Gastroesophageal sphincter (tissue), 4 donors: ENCODE results near the gene ODC1. TPM values are rescaled to one million over a fixed set of nuclear protein-coding genes. Genes with fewer than 3 reads are reported as not detected.
A peak's percentile ranks its signal among the peaks of the same experiment; 100 is the strongest.

ENCODE experiments used
- ATAC-seq: fragments of 150-250 bp; one replicate; pipeline ENCODE4 v1.9.1; 2016; ENCODE audit warnings: mild to moderate bottlenecking, moderate library complexity
- H3K27ac ChIP-seq, 4 donors: fragments of 200-600 bp; sonication (generic) in 3 of 4; 1 replicate in 3 of 4; 2 replicates in 1 of 4; pipeline ENCODE4 v1.5.1; 2016 to 2019
- H3K27me3 ChIP-seq: fragments of 200-600 bp; sonication (generic); one replicate; pipeline ENCODE4 v1.5.1; 2019
- H3K36me3 ChIP-seq, 2 donors: fragments of 200-600 bp; sonication (generic); one replicate each; pipeline ENCODE4 v1.5.1; 2019; ENCODE audit warnings: control low read depth in 1 of 2
- H3K4me1 ChIP-seq, 3 donors: fragments of 200-600 bp; sonication (generic); 1 replicate in 2 of 3; 2 replicates in 1 of 3; pipeline ENCODE4 v1.5.1; 2016 to 2019; ENCODE audit warnings: control low read depth in 2 of 3
- H3K4me3 ChIP-seq, 2 donors: fragments of 200-600 bp; sonication (generic); one replicate each; pipeline ENCODE4 v1.5.1; 2019; ENCODE audit warnings: mild to moderate bottlenecking in 1 of 2, moderate library complexity in 1 of 2
- H3K9me3 ChIP-seq, 3 donors: fragments of 200-600 bp; sonication (generic); one replicate each; pipeline ENCODE4 v1.5.1; 2017 to 2019; ENCODE audit warnings: control low read depth in 2 of 3
- CTCF ChIP-seq, 4 experiments: fragments of 200-600 bp in 2 of 4; fragments of 450-650 bp in 2 of 4; sonication (generic) in 1 of 4; IDR thresholded peaks; one replicate each; pipeline ENCODE4 v1.5.1; 2017 to 2019; ENCODE audit warnings: antibody characterized with exemption in 4 of 4, mild to moderate bottlenecking in 2 of 4, moderate library complexity in 2 of 4
- EP300 ChIP-seq: sonication (generic); formaldehyde crosslinking; IDR thresholded peaks from one replicate; pipeline ENCODE4 v1.6.1; 2017; ENCODE audit warnings: antibody characterized with exemption, mild to moderate bottlenecking
- POLR2A ChIP-seq, 2 donors: fragments of 450-650 bp; IDR thresholded peaks; one replicate each; pipeline ENCODE4 v1.6.1; 2017; ENCODE audit warnings: antibody characterized with exemption in 2 of 2, mild to moderate bottlenecking in 2 of 2, moderate library complexity in 1 of 2
- POLR2AphosphoS5 ChIP-seq: sonication (generic); formaldehyde crosslinking; IDR thresholded peaks from one replicate; pipeline ENCODE4 v1.6.1; 2017; ENCODE audit warnings: antibody characterized with exemption
- WGBS, 2 donors: methylation state at CpG; one replicate each; pipeline ENCODE4 v1.1.5; 2018; ENCODE audit warnings: low coverage in 1 of 2; 5-methylcytosine and 5-hydroxymethylcytosine counted together
- total RNA-seq, 4 donors: library from RNA; depleted of rRNA; stranded (reverse); fragments of >200 nt; gene quantifications; one replicate each; pipeline ENCODE4 v1.1.0, GENCODE V29; 2016

ODC1 gene
- total RNA-seq, 4 donors from 2014 or later: 105 to 199 (median 137) TPM

GRCh38 chr2:10453905-10454298, 5.8 kb upstream of the ODC1 start:
- no peak for TF ChIP-seq POLR2AphosphoS5
- no peak for TF ChIP-seq EP300
- no peak for TF ChIP-seq POLR2A (IDR thresholded peaks at IDR 0.05)
- TF ChIP-seq CTCF (IDR thresholded peaks at IDR 0.05): no peak
- H3K4me3 ChIP-seq: no peak overlapping the region
- H3K27ac ChIP-seq: peak overlapping the region; percentile 7 to 82 (median 80)
- peaks cover 0 to 71% (median 3%) of the 10 kb centered on the region in 3 donors for H3K4me1 ChIP-seq
- ATAC-seq: no peak
- WGBS, 2 donors: no CpG with 5 or more reads among the region's 9 CpGs
- H3K36me3 ChIP-seq: no peaks in the 10 kb centered on the region
- H3K9me3 ChIP-seq: no peaks in the 10 kb centered on the region
- no peaks in the 10 kb centered on the region for H3K27me3 ChIP-seq

GRCh38 chr2:10452956-10453904, 5.1 kb upstream of the ODC1 start:
- TF ChIP-seq EP300: no peak
- no peak for TF ChIP-seq POLR2A (IDR thresholded peaks at IDR 0.05)
- TF ChIP-seq POLR2AphosphoS5: no peak
- TF ChIP-seq CTCF (IDR thresholded peaks at IDR 0.05): no peak
- no peak for ATAC-seq
- no peak overlapping the region for H3K4me3 ChIP-seq
- peak overlapping the region in 3 of 4 donors; percentile 80 to 82 (median 81) for H3K27ac ChIP-seq
- H3K4me1 ChIP-seq: peaks cover 0 to 69% (median 3%) of the 10 kb centered on the region in 3 donors
- WGBS, 2 donors: 84 to 85% methylated on average over 10 of the region's 17 CpGs
- H3K9me3 ChIP-seq: no peaks in the 10 kb centered on the region
- no peaks in the 10 kb centered on the region for H3K27me3 ChIP-seq
- H3K36me3 ChIP-seq: no peaks in the 10 kb centered on the region

- no peak for ATAC-seq
- Histone ChIP-seq H3K4me1 (peaks cover 0 to 66% (median 3%) of the 10 kb centered on the region in 3 donors), H3K27me3 (no peaks in the 10 kb centered on the region), H3K27ac (peak overlapping the region; percentile 4 to 82 (median 77)), H3K36me3 (no peaks in the 10 kb centered on the region), H3K4me3 (no peak overlapping the region), H3K9me3 (no peaks in the 10 kb centered on the region)
- WGBS, 2 donors: 0 to 36% methylated on average over 1 to 3 of the region's 3 CpGs
- no peak for TF ChIP-seq POLR2A (IDR thresholded peaks at IDR 0.05)
- no peak for TF ChIP-seq CTCF (IDR thresholded peaks at IDR 0.05)
- TF ChIP-seq EP300: no peak
- peak; percentile 29 for TF ChIP-seq POLR2AphosphoS5
These were observed 4.2 kb upstream of the ODC1 start for GRCh38 chr2:10452312-10452711.

- Histone ChIP-seq H3K36me3 (no peaks in the 10 kb centered on the region), H3K9me3 (no peaks in the 10 kb centered on the region), H3K4me1 (peaks cover under 1 to 68% (median 3%) of the 10 kb centered on the region in 3 donors), H3K27ac (peak overlapping the region; percentile 4 to 82 (median 77)), H3K27me3 (no peaks in the 10 kb centered on the region), H3K4me3 (no peak overlapping the region)
- no peak for TF ChIP-seq CTCF (IDR thresholded peaks at IDR 0.05)
- no peak for TF ChIP-seq POLR2AphosphoS5
- TF ChIP-seq POLR2A (IDR thresholded peaks at IDR 0.05): no peak
- no peak for TF ChIP-seq EP300
- 95 to 100% methylated on average over 1 to 3 of the region's 6 CpGs for WGBS, 2 donors
- ATAC-seq: no peak
These were observed 3.7 kb upstream of the ODC1 start for GRCh38 chr2:10451819-10452218.
